ENCODE data around the gene YWHAQ. TPM values are rescaled to one million over a fixed set of nuclear protein-coding genes. Genes with fewer than 3 reads are reported as not detected.

Gene YWHAQ
- total RNA-seq, 4 donors from 2014 or later: 141 to 442 (median 227) TPM

DNA sequence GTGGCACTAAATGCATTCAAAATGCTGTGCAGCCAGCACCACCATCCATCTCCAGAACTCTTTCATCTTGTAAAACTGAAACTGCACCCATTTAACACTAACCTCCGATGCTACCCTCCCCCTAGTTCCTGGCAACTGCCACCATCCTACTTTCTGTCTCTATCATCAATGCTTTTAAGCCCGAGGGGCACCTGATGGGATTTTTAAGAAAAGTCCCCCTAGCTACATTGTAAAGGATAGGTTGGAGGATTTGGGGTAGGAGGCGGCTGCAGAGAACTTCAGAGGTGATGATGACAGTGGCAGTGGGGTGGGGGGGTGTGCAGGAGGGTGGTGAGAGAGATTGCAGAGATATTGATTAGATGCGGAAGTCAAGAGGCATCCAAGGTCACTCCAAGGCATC is 10.8 kb upstream of the YWHAQ start:
- Histone ChIP-seq H3K27me3 (peaks cover 0 to 6% (median 0%) of the 10 kb centered on the region in 4 donors), H3K9me3 (no peaks in the 10 kb centered on the region), H3K36me3 (no peaks in the 10 kb centered on the region), H3K4me1 (peaks cover 7 to 49% (median 15%) of the 10 kb centered on the region in 3 donors), H3K4me3 (no peak overlapping the region), H3K27ac (no peak overlapping the region)
- DNase-seq: no peak
- TF ChIP-seq, protein P1, sequence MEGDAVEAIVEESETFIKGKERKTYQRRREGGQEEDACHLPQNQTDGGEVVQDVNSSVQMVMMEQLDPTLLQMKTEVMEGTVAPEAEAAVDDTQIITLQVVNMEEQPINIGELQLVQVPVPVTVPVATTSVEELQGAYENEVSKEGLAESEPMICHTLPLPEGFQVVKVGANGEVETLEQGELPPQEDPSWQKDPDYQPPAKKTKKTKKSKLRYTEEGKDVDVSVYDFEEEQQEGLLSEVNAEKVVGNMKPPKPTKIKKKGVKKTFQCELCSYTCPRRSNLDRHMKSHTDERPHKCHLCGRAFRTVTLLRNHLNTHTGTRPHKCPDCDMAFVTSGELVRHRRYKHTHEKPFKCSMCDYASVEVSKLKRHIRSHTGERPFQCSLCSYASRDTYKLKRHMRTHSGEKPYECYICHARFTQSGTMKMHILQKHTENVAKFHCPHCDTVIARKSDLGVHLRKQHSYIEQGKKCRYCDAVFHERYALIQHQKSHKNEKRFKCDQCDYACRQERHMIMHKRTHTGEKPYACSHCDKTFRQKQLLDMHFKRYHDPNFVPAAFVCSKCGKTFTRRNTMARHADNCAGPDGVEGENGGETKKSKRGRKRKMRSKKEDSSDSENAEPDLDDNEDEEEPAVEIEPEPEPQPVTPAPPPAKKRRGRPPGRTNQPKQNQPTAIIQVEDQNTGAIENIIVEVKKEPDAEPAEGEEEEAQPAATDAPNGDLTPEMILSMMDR (IDR thresholded peaks at IDR 0.05): no peak
- TF ChIP-seq POLR2A (IDR thresholded peaks at IDR 0.05): no peak
- WGBS, 2 donors: 40 to 58% methylated on average over 3 to 4 of the region's 4 CpGs
- intact Hi-C loops (cut with DNase I): no loop called here

DNA sequence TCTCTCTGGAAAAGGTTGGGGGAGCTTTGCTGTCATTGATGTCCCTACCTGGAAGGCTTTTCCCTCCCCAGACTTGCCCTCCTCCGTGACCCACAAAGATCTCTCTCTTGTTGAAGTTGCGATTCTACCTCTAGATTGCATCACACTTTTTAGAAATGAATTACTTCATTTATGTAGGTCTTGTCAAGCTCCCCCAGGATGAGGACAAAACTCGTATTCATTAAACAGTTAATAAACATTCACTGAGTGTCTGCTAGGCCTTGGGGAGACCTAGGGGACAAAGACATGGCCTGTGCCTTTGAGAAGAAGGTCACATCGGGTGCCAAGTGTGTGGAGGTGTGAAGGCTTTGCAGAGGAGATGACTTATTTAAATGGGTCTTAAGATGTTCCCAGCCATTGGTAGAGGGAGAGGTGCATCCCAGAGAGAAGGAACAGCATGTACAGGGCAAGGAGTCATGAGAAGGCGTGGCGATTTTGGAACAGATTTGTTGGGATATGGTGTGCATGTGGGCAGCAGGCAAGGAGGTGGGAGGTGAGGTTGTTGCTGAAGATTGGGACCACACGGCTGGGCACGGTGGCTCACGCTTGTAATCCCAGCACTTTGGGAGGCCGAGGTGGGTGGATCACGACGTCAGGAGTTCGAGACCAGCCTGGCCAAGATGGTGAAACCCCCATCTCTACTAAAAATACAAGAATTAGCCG is 9.8 kb upstream of the YWHAQ start:
- H3K4me3 ChIP-seq: no peak overlapping the region
- H3K4me1 ChIP-seq: peaks cover 7 to 49% (median 15%) of the 10 kb centered on the region in 3 donors
- DNase-seq: no peak
- 81 to 82% methylated on average over 11 to 14 of the region's 14 CpGs for WGBS, 2 donors
- no peak for TF ChIP-seq POLR2A (IDR thresholded peaks at IDR 0.05)
- TF ChIP-seq, protein P1 (IDR thresholded peaks at IDR 0.05): no peak
- no peaks in the 10 kb centered on the region for H3K36me3 ChIP-seq
- H3K27me3 ChIP-seq: no peaks in the 10 kb centered on the region
- no peaks in the 10 kb centered on the region for H3K9me3 ChIP-seq
- intact Hi-C loops (cut with DNase I): no loop called here
- no peak overlapping the region for H3K27ac ChIP-seq

GRCh38 chr2:9639740-9640343 is 9.0 kb upstream of the YWHAQ start:
- H3K27me3 ChIP-seq: no peaks in the 10 kb centered on the region
- DNase-seq: no peak
- H3K9me3 ChIP-seq: no peaks in the 10 kb centered on the region
- intact Hi-C loops (cut with DNase I): no loop called here
- TF ChIP-seq, protein P1 (IDR thresholded peaks at IDR 0.05): no peak
- TF ChIP-seq POLR2A (IDR thresholded peaks at IDR 0.05): no peak
- H3K4me3 ChIP-seq: no peak overlapping the region
- whole genome bisulfite sequencing, 2 donors: 84 to 91% methylated on average over 7 to 8 of the region's 11 CpGs
- H3K27ac ChIP-seq: peak overlapping the region in 2 of 4 donors; percentile 25 to 50
- no peaks in the 10 kb centered on the region for H3K36me3 ChIP-seq
- H3K4me1 ChIP-seq: peaks cover 7 to 42% (median 10%) of the 10 kb centered on the region in 3 donors

DNA sequence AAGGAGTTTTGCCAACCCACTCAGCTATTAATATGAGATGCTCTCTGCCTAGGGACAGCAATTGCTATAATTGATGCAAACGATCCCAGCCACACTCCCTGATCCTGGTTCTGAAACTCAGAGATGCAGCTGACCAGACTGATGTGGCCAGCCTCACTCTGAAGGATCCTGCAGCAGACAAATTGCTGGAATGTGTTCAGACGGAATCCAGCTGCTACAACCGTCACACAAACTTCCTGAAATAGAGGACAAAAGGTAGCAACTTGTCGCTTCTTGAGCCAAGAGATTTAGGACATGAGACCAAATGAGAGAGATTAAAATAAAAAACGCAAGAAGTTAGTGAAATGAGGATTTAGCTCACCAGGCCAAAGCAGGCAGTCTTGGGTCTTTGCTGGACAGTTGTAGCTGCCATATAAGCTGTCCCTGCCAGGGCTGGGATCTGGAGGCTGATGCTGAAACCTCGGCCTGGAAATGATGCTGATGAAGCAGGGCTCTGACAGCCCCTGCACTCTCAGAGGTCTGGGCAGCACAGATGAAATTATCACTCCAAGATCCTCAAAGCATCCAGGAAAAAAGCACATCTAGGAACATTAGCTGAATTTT is 8.3 kb upstream of the YWHAQ start:
- TF ChIP-seq, protein P1 (IDR thresholded peaks at IDR 0.05): no peak
- TF ChIP-seq POLR2A (IDR thresholded peaks at IDR 0.05): no peak

GRCh38 chr2:9638532-9638931 is 7.7 kb upstream of the YWHAQ start:
- intact Hi-C loops (cut with DNase I): no loop called here
- Histone ChIP-seq H3K9me3 (no peaks in the 10 kb centered on the region), H3K4me1 (peaks cover 7 to 33% (median 10%) of the 10 kb centered on the region in 3 donors), H3K27ac (peak overlapping the region; percentile 22 to 50 (median 39)), H3K27me3 (no peaks in the 10 kb centered on the region), H3K36me3 (no peaks in the 10 kb centered on the region), H3K4me3 (no peak overlapping the region)
- 33 to 40% methylated on average over 3 to 4 of the region's 4 CpGs for WGBS, 2 donors
- TF ChIP-seq, protein P1 (IDR thresholded peaks at IDR 0.05): no peak
- no peak for TF ChIP-seq POLR2A (IDR thresholded peaks at IDR 0.05)
- DNase-seq: no peak

More for the DNA sequence above, 8.3 kb upstream of the YWHAQ start:
- WGBS, 2 donors: 56 to 58% methylated on average over 6 of the region's 6 CpGs
- peaks cover 7 to 35% (median 10%) of the 10 kb centered on the region in 3 donors for H3K4me1 ChIP-seq
- H3K4me3 ChIP-seq: no peak overlapping the region
- H3K27me3 ChIP-seq: no peaks in the 10 kb centered on the region
- no peaks in the 10 kb centered on the region for H3K36me3 ChIP-seq
- intact Hi-C loops (cut with DNase I): no loop called here
- DNase-seq: no peak
- H3K27ac ChIP-seq: peak overlapping the region in 1 of 4 donors; percentile 50
- no peaks in the 10 kb centered on the region for H3K9me3 ChIP-seq

Data from esophagus squamous epithelium (tissue), 5 donors.